Activated naive CD8-positive, alpha-beta T cell treated with anti-CD3 and anti-CD28 coated beads, Interleukin-2, amount 10 ng/mL, durations not matched to agents 7 days and 5 days (primary cell): ENCODE results near the gene C1QTNF3. TPM values are rescaled to one million over a fixed set of nuclear protein-coding genes. Genes with fewer than 3 reads are reported as not detected.
A peak's percentile ranks its signal among the peaks of the same experiment; 100 is the strongest.

Experiments used
- ATAC-seq: fragments of 150-1000 bp; cut with Tn5 transposase; one replicate; pipeline ENCODE4 v1.10.0; 2021; ENCODE audit warnings: low read depth, moderate library complexity
- POLR2A ChIA-PET: fragments of 350-600 bp; sonication (Branson Sonifier 250); formaldehyde crosslinking; loops from one replicate; lab custom pipeline; 2021; ENCODE audit warnings: antibody characterized with exemption; lab: Charles Lee
- DNase-seq: peaks from one replicate; pipeline ENCODE4 v3.0.0; 2021
- H3K27ac Mint-ChIP-seq: one replicate; pipeline ENCODE4 v1.8.0; 2022; ENCODE audit warnings: mild to moderate bottlenecking, mixed read lengths
- H3K27me3 Mint-ChIP-seq: one replicate; pipeline ENCODE4 v1.8.0; 2022; ENCODE audit warnings: mild to moderate bottlenecking, moderate library complexity, mixed read lengths
- H3K36me3 Mint-ChIP-seq: one replicate; pipeline ENCODE4 v1.8.0; 2021; ENCODE audit warnings: mild to moderate bottlenecking, mixed read lengths
- H3K4me1 Mint-ChIP-seq: one replicate; pipeline ENCODE4 v1.8.0; 2021; ENCODE audit warnings: mixed read lengths
- H3K4me3 Mint-ChIP-seq: one replicate; pipeline ENCODE4 v1.8.0; 2022; ENCODE audit warnings: mild to moderate bottlenecking, moderate library complexity, mixed read lengths
- H3K9me3 Mint-ChIP-seq: one replicate; pipeline ENCODE4 v1.8.0; 2021; ENCODE audit warnings: mixed read lengths
- total RNA-seq, 2 experiments: library from RNA; stranded (reverse); gene quantifications; one replicate each; pipeline ENCODE4 v1.2.3, GENCODE V29; 2021

C1QTNF3 gene
- total RNA-seq, 2 experiments from 2014 or later, result 4.1 to 4.8 TPM

DNA sequence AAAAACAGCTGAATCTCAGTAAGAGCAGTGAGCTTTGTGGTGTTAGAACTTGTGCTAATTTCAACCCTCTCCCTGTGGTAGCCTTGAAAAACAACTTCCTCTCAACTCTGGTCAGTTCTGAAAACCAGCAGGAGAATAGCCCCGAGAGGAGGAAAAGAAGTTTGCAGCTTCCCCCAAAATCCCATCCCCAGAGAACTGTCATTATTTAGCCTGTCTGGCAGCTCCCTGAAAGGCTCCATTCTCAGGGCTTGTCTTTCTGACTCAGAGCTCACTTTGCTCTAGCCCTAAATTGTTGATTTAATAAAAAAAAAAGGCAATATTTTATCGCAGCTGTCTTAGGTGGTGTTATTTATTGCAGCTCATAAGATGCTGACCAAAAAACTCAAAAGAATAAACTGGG, 47.1 kb downstream of the C1QTNF3 start:
- ATAC-seq, result no peak

GRCh38 chr5:33994845-33995244, 48.2 kb downstream of the C1QTNF3 start:
- Mint-ChIP-seq H3K27me3 (no peaks in the 10 kb centered on the region), H3K9me3 (no peaks in the 10 kb centered on the region), H3K36me3 (peaks cover 6% of the 10 kb centered on the region), H3K4me3 (peak overlapping the region; percentile 56), H3K4me1 (peaks cover 23% of the 10 kb centered on the region), H3K27ac (peak overlapping the region; percentile 67)
- no peak for DNase-seq
- POLR2A ChIA-PET, result interaction anchor here (1.1 kb wide), 1 partner anchor 13 kb away, joined by 3 read pairs; the partner anchor contains the start of gene AMACR
- ATAC-seq, result peak; percentile 79

More for the DNA sequence above, 47.1 kb downstream of the C1QTNF3 start:
- DNase-seq, result no peak
- no peaks in the 10 kb centered on the region for H3K9me3 Mint-ChIP-seq
- peaks cover 6% of the 10 kb centered on the region for H3K36me3 Mint-ChIP-seq
- H3K27ac Mint-ChIP-seq, result no peak overlapping the region
- no peaks in the 10 kb centered on the region for H3K27me3 Mint-ChIP-seq
- POLR2A ChIA-PET, result interaction anchor here (1.1 kb wide), 1 partner anchor 12 kb away, joined by 3 read pairs; the partner anchor contains the start of gene AMACR
- peaks cover 23% of the 10 kb centered on the region for H3K4me1 Mint-ChIP-seq
- H3K4me3 Mint-ChIP-seq, result no peak overlapping the region

DNA sequence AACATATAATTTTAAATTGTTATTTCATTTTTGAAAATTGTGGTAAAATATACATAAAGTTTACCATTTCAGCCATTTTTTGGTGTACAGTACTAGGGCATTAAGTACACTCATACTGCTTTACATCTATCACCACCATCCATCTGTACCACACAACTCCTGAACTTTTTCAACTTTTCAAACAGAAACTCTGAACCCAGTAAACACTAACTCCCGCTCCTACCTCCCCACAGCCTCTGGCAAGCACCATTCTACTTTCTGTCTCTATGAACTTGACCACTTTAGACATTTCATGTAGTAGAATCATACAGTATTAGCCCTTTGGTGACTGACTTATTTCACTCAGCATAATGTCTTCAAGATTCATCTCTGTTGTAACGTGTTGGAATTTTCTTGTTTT, 50.1 kb downstream of the C1QTNF3 start:
- Mint-ChIP-seq H3K36me3 (peaks cover 19% of the 10 kb centered on the region), H3K9me3 (peaks cover 2% of the 10 kb centered on the region), H3K27ac (peak overlapping the region; percentile 10), H3K4me1 (peaks cover 23% of the 10 kb centered on the region), H3K4me3 (no peak overlapping the region), H3K27me3 (no peaks in the 10 kb centered on the region)
- POLR2A ChIA-PET, result no interaction called here
- DNase-seq, result no peak
- ATAC-seq, result no peak

DNA sequence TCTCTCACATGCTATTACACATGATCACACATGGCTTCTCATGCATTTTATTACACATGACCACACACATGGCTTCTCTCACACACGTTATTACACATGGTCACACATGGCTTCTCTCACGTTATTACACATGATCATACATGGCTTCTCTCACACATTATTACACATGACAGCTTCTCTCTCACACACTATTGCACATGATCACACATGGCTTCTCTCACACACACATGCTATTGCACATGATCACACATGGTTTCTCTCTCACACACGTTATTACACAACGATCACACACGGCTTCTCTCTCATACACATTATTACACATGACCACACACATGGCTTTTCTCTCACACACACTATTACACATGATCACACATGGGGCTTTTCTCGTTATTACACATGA, 57.6 kb downstream of the C1QTNF3 start:
- ATAC-seq, result no peak
- POLR2A ChIA-PET, result no interaction called here
- Mint-ChIP-seq H3K27me3 (no peaks in the 10 kb centered on the region), H3K36me3 (peaks cover 24% of the 10 kb centered on the region), H3K4me1 (no peaks in the 10 kb centered on the region), H3K4me3 (no peak overlapping the region), H3K9me3 (peaks cover 3% of the 10 kb centered on the region), H3K27ac (no peak overlapping the region)
- no peak for DNase-seq

DNA sequence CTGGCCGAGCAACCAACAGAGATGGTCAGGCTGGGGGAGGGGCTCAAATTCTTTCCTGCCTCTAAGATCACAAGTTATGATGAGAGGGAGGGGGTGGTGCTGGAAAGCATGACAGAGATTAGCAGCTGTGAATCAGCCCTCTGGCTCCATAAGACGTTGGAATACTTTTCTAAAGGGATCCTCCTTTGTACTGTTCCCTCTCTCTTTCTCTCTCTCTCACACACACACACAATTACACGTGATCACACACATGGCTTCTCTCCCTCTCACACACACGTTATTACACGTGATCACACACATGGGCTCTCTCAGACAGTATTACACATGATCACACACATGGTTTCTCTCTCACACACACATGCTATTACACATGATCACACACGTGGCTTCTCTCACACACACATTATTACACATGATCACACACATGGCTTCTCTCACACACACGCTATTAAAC, 58.3 kb downstream of the C1QTNF3 start, which contains the start of gene SLC45A2:
SLC45A2 (minus strand) TSS at position 23 of the 454 bp plus-strand sequence. CDS start 110 bp downstream, outside the sequence.
- Mint-ChIP-seq H3K27ac (no peak within 1 kb of the TSS), H3K4me1 (no peaks in the 10 kb centered on the region), H3K36me3 (peaks cover 24% of the 10 kb centered on the region), H3K27me3 (no peaks in the 10 kb centered on the region), H3K9me3 (peaks cover 3% of the 10 kb centered on the region), H3K4me3 (no peak within 1 kb of the TSS)
- DNase-seq, result no peak
- POLR2A ChIA-PET, result no interaction called here
- no peak for ATAC-seq

DNA sequence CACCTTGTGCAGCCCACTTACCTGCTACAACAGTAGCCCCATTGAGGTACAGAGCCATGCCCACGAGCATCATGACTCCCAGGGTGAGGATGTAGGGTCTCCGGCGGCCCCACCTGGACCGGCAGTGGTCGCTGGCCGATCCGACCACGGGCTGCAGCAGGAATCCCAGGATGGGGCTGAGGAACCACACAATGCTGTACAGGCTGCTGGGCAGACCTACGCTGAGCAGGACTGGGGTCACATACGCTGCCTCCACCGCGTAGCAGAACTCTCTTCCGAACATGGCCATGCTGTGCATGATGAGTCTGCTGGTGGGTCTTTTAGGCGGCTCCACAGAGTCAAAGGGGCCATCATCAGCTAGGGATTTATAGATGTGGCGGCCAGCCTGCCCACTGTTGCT, 58.8 kb downstream of the C1QTNF3 start:
- no peak for DNase-seq

DNA sequence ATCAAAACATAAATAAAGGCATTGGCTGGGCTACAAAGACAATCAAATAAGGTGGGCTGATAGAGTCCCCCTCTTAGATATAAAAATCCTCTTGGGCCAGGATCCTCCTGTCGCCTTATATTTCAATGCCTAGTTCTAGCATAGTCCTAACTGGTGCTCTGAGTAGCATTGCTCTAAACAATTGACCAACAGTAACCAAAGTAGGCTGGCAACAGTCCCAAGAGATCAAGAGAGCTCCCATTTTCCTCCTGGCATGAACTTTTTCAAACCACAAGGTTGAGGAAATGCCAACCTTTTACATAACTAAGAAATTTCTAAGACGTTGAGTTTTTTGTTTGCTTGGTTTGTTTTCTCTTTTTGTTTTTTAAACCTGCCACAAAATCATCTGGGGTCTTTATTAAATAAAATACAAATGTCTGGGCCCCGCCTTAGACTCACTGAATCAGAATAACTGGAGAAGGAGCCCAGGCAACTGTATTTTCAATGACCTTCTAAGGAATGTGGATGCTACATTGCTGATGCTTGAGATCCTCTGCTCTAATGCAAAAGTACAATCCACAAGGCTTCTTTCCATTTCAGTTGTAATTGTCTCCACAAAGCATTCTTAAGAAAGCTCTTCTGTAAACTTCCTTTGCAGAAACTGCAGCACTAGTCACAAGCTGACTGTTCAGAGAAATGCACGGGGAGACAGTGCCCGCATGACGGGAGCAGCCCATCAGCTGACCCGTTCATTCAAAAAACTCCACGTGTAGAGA, 61.4 kb downstream of the C1QTNF3 start:
- POLR2A ChIA-PET, result no interaction called here
- Mint-ChIP-seq H3K9me3 (no peaks in the 10 kb centered on the region), H3K27me3 (no peaks in the 10 kb centered on the region), H3K4me1 (no peaks in the 10 kb centered on the region), H3K27ac (no peak overlapping the region), H3K36me3 (peaks cover 4% of the 10 kb centered on the region), H3K4me3 (no peak overlapping the region)
- DNase-seq (no peak), ATAC-seq (no peak)

More for the DNA sequence above, 58.8 kb downstream of the C1QTNF3 start:
- Mint-ChIP-seq H3K27me3 (no peaks in the 10 kb centered on the region), H3K4me3 (no peak overlapping the region), H3K36me3 (peaks cover 21% of the 10 kb centered on the region), H3K9me3 (peaks cover 3% of the 10 kb centered on the region), H3K27ac (no peak overlapping the region), H3K4me1 (no peaks in the 10 kb centered on the region)
- ATAC-seq, result no peak
- POLR2A ChIA-PET, result no interaction called here

DNA sequence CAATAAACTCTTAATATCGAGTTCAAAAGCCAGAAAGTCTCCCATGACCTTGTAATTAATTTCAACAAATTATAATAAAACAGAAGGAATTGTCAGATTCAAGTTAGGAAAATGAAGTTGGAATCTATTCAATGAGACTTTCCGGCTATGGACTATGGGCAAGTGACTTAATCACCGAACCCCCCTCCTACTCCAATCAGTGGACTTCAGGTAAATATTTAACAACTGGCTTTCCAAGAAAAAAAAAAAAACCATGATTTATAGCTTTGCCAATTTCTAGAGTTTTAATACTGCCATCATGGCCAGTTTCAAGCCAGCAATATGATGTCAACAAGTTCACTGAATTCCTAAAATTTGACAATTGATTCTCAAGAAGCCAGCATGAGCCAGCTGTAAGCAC, 63.0 kb downstream of the C1QTNF3 start:
- no peaks in the 10 kb centered on the region for H3K27me3 Mint-ChIP-seq

DNA sequence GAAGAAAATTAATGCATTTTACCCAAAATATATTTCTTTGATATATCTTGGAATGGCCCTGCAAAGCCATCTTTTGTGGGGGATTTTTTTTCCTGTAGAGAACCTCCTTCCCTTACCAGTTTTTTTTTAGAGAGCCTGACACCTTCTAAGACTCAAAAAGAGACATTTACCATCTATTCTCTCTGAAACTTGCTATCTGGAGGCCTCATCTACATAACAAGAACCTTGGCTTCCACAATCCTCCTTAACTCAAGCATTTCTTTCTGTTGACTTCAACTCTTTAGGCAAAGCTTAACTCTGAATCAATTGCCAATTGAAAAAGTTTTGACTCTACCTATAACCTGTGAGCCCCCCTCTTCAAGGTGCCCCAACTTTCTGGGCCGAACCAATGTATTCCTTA, 64.7 kb downstream of the C1QTNF3 start:
- Mint-ChIP-seq H3K4me1 (peaks cover 3% of the 10 kb centered on the region), H3K36me3 (no peaks in the 10 kb centered on the region), H3K9me3 (no peaks in the 10 kb centered on the region), H3K4me3 (no peak overlapping the region), H3K27me3 (no peaks in the 10 kb centered on the region), H3K27ac (no peak overlapping the region)
- ATAC-seq, result no peak
- POLR2A ChIA-PET, result no interaction called here
- DNase-seq, result no peak

More for the DNA sequence above, 63.0 kb downstream of the C1QTNF3 start:
- H3K4me1 Mint-ChIP-seq, result no peaks in the 10 kb centered on the region
- H3K27ac Mint-ChIP-seq, result no peak overlapping the region
- no peaks in the 10 kb centered on the region for H3K9me3 Mint-ChIP-seq
- POLR2A ChIA-PET, result no interaction called here
- no peaks in the 10 kb centered on the region for H3K36me3 Mint-ChIP-seq
- H3K4me3 Mint-ChIP-seq, result no peak overlapping the region
- DNase-seq (no peak), ATAC-seq (no peak)

GRCh38 chr5:33976307-33976706, 66.7 kb downstream of the C1QTNF3 start:
- H3K4me1 Mint-ChIP-seq, result peaks cover 11% of the 10 kb centered on the region
- H3K27me3 Mint-ChIP-seq, result no peaks in the 10 kb centered on the region
- no peak for ATAC-seq
- H3K4me3 Mint-ChIP-seq, result no peak overlapping the region
- no peaks in the 10 kb centered on the region for H3K9me3 Mint-ChIP-seq
- H3K36me3 Mint-ChIP-seq, result no peaks in the 10 kb centered on the region
- no peak for DNase-seq
- POLR2A ChIA-PET, result no interaction called here
- no peak overlapping the region for H3K27ac Mint-ChIP-seq

DNA sequence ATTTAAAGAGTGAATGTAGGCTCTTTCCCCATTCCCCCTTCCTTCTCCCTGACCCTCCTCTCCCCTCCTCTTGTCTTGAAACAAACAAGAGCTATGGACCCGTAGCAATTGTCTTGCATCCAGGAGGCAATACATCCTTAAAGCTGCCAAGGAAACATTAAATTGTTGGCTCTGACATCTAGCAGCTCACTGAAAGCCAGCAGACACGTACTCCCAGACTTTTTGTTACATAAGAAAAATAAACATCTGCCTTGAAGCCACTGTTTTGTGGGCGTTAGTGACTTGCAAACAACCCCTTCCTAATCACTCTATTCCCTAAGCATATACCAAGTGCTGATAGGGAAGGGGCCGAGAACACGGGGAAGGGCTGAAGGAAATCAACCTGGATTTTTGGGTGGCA, 67.2 kb downstream of the C1QTNF3 start:
- H3K4me3 Mint-ChIP-seq, result no peak overlapping the region
- DNase-seq (no peak), ATAC-seq (no peak)
- H3K27me3 Mint-ChIP-seq, result no peaks in the 10 kb centered on the region
- POLR2A ChIA-PET, result no interaction called here
- H3K36me3 Mint-ChIP-seq, result no peaks in the 10 kb centered on the region
- no peak overlapping the region for H3K27ac Mint-ChIP-seq
- no peaks in the 10 kb centered on the region for H3K9me3 Mint-ChIP-seq
- H3K4me1 Mint-ChIP-seq, result peaks cover 11% of the 10 kb centered on the region

- DNase-seq (no peak), ATAC-seq (peak; percentile 30)
- no peaks in the 10 kb centered on the region for H3K9me3 Mint-ChIP-seq
- peaks cover 3% of the 10 kb centered on the region for H3K27me3 Mint-ChIP-seq
- POLR2A ChIA-PET, result no interaction called here
- H3K36me3 Mint-ChIP-seq, result no peaks in the 10 kb centered on the region
- peak overlapping the region; percentile 0 for H3K27ac Mint-ChIP-seq
- peak overlapping the region; percentile 33 for H3K4me3 Mint-ChIP-seq
- H3K4me1 Mint-ChIP-seq, result peaks cover 11% of the 10 kb centered on the region
Observed at GRCh38 chr5:33973271-33973670, 69.7 kb downstream of the C1QTNF3 start.

GRCh38 chr5:33969572-33970452, 73.2 kb downstream of the C1QTNF3 start:
- no peak overlapping the region for H3K4me3 Mint-ChIP-seq
- H3K27ac Mint-ChIP-seq, result no peak overlapping the region
- H3K27me3 Mint-ChIP-seq, result peaks cover 3% of the 10 kb centered on the region
- H3K36me3 Mint-ChIP-seq, result no peaks in the 10 kb centered on the region
- peaks cover 18% of the 10 kb centered on the region for H3K4me1 Mint-ChIP-seq
- no peaks in the 10 kb centered on the region for H3K9me3 Mint-ChIP-seq
- DNase-seq, result peak; percentile 24
- POLR2A ChIA-PET, result no interaction called here
- peak; percentile 78 for ATAC-seq
